ENCODE data around the gene LRRC71.

LRRC71 gene

GRCh38 chr1:156901590-156901900 lies 18.9 kb upstream of the LRRC71 start:
- TF ChIP-seq, protein P1, sequence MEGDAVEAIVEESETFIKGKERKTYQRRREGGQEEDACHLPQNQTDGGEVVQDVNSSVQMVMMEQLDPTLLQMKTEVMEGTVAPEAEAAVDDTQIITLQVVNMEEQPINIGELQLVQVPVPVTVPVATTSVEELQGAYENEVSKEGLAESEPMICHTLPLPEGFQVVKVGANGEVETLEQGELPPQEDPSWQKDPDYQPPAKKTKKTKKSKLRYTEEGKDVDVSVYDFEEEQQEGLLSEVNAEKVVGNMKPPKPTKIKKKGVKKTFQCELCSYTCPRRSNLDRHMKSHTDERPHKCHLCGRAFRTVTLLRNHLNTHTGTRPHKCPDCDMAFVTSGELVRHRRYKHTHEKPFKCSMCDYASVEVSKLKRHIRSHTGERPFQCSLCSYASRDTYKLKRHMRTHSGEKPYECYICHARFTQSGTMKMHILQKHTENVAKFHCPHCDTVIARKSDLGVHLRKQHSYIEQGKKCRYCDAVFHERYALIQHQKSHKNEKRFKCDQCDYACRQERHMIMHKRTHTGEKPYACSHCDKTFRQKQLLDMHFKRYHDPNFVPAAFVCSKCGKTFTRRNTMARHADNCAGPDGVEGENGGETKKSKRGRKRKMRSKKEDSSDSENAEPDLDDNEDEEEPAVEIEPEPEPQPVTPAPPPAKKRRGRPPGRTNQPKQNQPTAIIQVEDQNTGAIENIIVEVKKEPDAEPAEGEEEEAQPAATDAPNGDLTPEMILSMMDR (IDR thresholded peaks at IDR 0.05; ENCODE audit: extremely low read depth, missing control alignments): no peak
- no peak for DNase-seq (ENCODE audit: low spot score)

DNA sequence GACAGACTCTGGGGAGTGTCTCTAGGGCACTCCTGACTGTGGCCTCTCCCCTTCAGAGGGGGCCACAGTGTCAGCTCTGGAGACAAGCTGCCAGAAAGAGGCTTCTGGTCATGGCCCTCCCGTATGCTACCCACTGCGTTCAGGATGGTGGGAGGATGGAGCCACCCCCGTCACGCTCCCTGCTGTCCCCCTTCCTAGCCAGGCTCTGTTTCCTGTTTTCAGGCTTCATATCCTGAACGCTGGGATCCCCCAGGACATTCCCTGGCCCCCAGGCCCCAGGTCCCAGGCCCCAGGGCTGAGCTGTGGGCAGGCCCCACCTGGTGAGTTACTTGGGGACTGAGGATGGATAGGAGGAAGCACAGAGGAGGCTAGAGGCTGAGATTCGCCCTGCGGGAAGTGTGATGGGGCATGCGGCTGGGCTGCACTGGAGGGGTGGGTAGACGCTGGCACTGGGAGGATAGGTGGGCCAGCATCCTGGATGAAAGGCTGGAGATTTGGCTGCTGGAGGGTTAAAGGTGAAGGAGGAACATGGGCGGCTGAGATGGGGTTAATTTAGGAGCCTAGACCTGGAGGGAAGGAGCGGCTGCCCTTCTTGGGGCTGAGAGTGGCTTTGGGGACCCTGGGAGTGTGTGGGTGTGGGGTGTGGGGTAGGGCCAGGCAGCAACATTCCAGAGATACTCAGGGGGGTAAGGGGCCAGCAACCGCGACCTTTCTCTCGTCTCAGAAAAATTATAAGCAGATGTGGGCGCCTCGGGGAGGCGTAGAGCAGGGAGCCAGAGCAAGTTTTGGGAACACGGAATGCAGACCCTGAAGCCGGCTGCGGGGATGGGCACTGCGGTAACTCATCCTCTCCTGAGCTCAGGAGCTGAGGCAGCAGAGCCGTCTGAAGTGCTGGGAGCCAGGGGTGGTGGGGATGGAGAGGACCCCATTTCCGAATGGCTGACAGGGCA lies 18.2 kb upstream of the LRRC71 start:
- TF ChIP-seq, protein P1 (IDR thresholded peaks at IDR 0.05; ENCODE audit: extremely low read depth, missing control alignments): no peak
- DNase-seq (ENCODE audit: low spot score): no peak

DNA sequence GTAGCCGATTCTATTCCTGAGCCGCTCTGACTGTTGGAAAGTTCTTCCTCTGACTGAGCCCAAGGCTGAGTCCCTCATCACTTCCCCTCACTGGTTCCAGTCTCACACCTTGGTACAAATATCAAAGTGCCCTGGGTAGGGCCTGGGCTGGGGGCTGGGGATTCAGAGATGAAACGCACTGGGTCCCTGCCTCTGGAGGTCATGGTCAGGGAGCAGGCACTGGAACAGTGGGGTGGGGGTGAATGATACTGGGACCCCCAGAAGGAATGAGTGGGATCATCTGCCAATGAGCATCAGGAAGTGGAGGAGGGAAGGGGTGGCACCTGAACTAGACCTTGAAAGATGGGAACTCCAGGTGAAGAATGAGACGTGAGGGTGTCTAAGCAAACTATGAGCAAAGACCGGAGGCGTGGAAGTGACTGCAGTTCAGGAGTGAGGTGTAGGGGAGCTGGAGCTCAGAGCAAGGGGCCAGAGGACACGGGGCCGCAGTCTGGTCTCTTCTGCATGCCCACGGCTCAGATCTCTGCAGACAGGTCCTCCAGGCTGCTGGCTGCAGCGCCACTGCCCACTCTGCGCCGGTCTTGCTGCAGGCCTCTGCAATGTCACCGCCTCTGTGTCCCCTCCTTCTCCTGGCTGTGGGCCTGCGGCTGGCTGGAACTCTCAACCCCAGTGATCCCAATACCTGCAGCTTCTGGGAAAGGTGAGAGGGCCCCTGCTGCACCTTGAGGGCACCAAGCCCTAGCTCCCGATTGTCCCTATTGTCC lies 16.9 kb upstream of the LRRC71 start:
- no peak for DNase-seq (ENCODE audit: low spot score)
- TF ChIP-seq, protein P1 (IDR thresholded peaks at IDR 0.05; ENCODE audit: extremely low read depth, missing control alignments): no peak

DNA sequence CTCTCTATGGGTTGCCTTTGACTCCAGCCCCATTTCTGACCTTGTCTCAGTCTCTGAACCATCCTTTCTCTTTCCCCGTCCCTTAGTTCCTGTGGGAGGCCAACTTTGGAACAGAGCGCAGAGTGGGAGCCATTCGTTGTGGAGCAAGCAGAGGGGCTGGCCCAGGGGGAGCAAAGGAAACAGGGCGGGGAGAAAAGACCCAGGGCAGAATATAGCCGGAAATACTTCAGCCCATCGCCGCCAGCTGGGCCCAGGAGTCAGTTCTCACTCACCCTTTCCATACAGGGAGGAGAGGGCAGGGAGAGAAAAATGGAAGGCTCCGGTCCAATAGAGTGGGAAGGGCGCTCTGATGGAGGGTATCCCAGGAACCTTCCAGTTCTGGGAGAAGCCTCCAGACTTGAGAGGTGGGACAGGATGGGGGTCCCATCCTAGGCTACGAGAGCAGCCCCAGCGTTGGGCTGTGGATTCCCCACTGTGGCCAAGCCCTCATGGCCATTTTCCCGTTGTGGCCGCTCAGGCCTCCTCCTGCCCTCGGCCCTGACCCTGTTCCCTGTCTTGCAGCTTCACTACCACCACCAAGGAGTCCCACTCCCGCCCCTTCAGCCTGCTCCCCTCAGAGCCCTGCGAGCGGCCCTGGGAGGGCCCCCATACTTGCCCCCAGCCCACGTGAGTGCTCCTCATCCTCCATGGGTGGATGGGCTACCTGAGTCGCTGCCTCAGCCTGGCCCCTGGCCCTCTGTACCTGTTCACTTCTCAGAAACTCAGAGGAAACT lies 16.1 kb upstream of the LRRC71 start:
- no peak for DNase-seq (ENCODE audit: low spot score)
- TF ChIP-seq, protein P1 (IDR thresholded peaks at IDR 0.05; ENCODE audit: extremely low read depth, missing control alignments): no peak

DNA sequence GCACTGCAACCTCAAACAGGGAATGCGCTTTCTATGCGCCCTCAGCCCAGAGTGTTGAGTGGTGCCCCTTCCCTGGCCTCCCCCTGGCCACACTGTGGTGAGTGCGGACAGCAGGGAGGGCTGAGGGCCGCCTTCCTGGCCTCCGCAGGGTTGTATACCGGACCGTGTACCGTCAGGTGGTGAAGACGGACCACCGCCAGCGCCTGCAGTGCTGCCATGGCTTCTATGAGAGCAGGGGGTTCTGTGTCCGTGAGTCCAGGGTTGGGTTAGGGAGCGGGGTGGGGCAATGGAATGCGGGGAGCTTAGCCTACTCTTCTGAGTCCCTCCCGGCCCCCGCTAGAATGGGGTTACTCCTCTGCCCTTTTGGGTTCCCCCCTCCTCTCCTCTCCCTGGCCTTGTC lies 15.3 kb upstream of the LRRC71 start:
- TF ChIP-seq, protein P1 (IDR thresholded peaks at IDR 0.05; ENCODE audit: extremely low read depth, missing control alignments): no peak
- DNase-seq (ENCODE audit: low spot score): no peak

DNA sequence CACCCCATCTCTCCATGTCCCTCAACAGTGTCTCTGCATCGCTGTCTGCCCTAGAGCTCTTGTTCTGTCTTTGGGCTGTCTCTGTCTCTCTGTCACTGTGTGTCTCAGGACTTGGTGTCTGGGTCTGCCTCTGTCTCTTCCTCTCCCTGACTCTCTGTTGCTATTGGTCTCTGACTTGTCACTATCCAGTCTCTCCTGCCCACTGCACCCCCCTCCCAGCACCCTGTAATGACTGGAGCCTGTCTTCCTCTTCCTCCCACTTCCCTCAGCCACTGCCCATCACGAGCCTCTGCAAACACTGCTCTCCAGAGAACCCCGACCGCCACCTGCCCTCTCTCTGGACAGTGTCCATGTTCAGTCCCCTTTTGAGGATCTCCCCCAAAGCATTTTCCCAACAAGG lies 14.8 kb upstream of the LRRC71 start:
- no peak for DNase-seq (ENCODE audit: low spot score)
- TF ChIP-seq, protein P1 (IDR thresholded peaks at IDR 0.05; ENCODE audit: extremely low read depth, missing control alignments): no peak
